ENCODE results near the gene ZNF319.
"Not testable (repeated sequence)": the region's sequence is repeated elsewhere in the genome, so short reads cannot be mapped to it uniquely, and the experiment has no call there.

Gene ZNF319

DNA sequence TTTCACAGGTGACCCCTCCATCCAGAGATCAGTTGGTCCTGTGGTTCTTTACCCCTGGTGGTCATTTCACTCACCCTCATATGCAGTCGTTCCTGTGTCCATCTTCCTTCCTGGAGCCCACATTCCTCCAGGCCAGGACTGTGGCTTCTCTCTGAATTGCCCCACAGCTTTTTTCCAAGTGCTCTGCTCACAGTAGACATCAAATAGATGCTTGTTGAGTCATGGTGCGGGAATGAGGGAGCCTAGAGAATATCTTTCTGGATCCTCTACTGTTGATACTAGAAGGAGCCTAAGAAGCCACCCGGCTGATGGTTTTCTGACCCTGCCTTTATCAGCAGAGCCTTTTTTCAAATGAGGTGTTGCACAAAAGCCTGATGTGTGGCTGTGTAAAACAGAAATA is 11.2 kb upstream of the ZNF319 start:
- TF ChIP-seq, protein P1, sequence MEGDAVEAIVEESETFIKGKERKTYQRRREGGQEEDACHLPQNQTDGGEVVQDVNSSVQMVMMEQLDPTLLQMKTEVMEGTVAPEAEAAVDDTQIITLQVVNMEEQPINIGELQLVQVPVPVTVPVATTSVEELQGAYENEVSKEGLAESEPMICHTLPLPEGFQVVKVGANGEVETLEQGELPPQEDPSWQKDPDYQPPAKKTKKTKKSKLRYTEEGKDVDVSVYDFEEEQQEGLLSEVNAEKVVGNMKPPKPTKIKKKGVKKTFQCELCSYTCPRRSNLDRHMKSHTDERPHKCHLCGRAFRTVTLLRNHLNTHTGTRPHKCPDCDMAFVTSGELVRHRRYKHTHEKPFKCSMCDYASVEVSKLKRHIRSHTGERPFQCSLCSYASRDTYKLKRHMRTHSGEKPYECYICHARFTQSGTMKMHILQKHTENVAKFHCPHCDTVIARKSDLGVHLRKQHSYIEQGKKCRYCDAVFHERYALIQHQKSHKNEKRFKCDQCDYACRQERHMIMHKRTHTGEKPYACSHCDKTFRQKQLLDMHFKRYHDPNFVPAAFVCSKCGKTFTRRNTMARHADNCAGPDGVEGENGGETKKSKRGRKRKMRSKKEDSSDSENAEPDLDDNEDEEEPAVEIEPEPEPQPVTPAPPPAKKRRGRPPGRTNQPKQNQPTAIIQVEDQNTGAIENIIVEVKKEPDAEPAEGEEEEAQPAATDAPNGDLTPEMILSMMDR (IDR thresholded peaks at IDR 0.05; ENCODE audit: borderline replicate concordance, insufficient read depth, low read depth, low read length), result no peak
- H3K4me3 ChIP-seq (ENCODE audit: low read depth, low read length), result no peak overlapping the region

DNA sequence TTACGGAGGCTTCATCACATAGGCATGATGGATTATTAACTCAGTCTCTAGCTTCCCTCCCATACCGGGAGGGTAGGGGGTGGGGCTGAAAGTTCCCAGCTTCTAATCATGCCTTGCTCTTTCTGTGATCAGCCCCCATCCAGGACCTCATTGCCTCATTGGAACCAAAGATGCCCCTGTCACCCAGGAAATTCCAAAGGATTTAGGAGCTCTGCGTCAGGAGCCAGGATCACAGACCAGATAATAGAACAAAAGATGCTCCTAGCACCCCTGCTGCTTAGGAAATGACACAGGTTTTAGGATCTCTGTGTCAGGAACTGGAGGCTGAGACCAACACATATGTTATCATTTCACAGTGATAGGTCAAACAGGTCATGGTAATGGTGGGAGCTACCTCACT is 10.4 kb upstream of the ZNF319 start:
- TF ChIP-seq, protein P1 (IDR thresholded peaks at IDR 0.05; ENCODE audit: borderline replicate concordance, insufficient read depth, low read depth, low read length), result no peak
- no peak overlapping the region for H3K4me3 ChIP-seq (ENCODE audit: low read depth, low read length)

DNA sequence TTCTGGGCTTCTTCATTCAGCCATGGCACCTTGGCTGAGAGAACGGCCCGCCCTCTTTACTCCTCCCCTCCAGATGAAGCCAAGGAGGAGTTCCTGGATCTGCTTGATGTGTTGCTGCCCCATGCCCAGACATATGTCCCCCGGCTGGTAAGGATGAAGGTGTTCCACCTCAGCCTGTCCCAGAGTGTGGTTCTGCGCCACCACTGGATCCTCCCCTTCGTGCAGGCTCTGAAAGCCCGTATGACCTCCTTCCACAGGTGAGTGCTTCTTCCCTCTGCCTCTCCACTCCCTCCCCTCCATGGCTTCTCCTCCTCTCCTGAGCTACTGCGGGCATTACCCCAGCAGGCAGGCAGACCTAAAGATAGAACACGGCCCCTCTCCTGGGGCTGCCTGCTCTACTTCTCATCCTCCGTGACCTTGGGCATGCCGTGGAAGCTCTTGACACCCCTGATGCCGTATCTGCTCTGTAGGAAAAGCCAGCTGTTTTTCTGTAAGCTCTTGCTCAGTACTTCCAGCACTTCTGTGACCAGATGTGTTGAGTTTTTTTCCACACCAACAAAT is 9.5 kb upstream of the ZNF319 start:
- TF ChIP-seq, protein P1 (IDR thresholded peaks at IDR 0.05; ENCODE audit: borderline replicate concordance, insufficient read depth, low read depth, low read length), result no peak
- H3K4me3 ChIP-seq (ENCODE audit: low read depth, low read length), result no peak overlapping the region

DNA sequence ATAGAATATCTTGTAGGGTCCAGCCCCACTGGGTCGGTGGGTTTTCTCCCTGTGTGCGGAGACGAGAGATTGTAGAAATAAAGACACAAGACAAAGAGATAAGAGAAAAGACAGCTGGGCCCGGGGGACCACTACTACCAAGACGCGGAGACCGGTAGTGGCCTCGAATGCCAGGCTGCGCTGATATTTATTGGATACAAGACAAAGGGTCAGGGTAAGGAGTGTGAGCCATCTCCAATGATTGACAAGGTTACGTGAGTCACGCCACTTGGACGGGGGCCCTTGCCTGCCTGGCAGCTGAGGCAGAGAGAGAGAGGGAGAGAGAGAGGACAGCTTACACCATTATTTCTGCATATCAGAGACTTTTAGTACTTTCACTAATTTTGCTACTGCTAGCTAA is 4.3 kb upstream of the ZNF319 start:
- not testable (repeated sequence) for H3K4me3 ChIP-seq (ENCODE audit: low read depth, low read length)

DNA sequence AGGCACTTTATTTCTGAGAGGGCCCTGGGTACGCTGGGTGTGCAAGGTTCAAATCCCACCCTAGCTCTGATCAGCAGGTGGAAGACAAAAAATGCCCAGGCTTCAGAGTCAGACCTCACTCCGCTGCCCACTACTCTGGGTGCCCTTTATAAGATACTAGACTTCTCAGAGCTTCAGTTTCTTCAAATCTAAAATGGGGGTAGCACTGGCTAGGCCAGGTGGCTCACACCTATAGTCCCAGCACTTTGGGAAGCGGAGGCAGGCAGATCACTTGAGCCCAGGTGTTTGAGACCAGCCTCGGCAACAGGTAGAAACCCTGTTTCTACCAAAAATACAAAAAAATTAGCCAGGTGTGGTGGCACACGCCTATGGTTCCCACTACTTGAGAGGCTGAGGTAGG is 2.5 kb upstream of the ZNF319 start:
- H3K4me3 ChIP-seq (ENCODE audit: low read depth, low read length), result no peak overlapping the region
- TF ChIP-seq, protein P1 (IDR thresholded peaks at IDR 0.05; ENCODE audit: borderline replicate concordance, insufficient read depth, low read depth, low read length), result no peak

DNA sequence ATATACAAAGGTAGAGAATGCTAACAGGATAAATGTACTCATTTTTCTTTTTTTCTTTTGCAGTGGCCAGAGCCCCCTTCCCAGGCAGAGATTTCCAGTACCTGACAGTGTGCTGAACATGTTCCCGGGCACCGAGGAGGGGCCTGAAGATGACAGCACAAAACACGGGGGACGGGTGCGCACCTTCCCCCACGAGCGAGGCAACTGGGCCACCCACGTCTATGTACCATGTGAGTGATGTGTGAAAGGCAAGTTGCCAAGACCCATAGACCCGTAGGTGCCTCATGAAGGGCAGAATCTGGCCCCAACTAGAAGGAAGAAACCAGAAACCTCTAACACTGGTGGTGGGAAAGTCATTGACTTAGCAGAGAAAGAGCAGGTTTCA is 1.9 kb upstream of the ZNF319 start:
- H3K4me3 ChIP-seq (ENCODE audit: low read depth, low read length), result no peak overlapping the region
- TF ChIP-seq, protein P1 (IDR thresholded peaks at IDR 0.05; ENCODE audit: borderline replicate concordance, insufficient read depth, low read depth, low read length), result no peak

DNA sequence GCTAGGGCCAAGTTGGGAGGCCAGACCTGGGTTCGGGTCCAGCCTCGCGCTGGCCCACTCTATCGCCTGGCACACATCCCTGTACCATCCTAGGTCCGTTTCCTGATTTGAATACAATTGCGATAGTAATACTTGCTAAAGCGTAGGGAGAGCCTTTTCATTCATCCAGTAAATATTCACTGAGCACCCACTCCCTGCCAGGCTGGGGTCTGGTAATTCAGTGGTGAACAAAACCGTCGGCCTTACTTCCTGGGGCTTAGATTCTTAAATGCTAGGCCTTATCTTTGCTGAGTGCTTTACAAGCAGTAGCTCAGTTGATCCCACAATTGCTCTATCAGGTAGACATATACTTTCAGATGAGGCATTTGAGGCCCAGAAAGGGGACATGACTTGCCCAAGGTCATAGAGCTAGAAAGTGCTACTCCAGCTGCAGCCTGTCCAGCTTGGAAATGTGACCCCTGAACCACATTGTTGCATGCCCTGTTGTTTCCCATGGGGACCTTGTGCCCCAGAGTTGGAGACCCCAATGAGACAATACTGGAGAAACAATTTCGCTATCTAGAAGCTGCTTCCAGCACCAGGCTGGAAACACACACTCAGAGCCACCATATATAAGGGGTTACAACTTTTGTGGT is 1.4 kb upstream of the ZNF319 start:
- TF ChIP-seq, protein P1 (IDR thresholded peaks at IDR 0.05; ENCODE audit: borderline replicate concordance, insufficient read depth, low read depth, low read length), result no peak
- peak overlapping the region; percentile 52 for H3K4me3 ChIP-seq (ENCODE audit: low read depth, low read length)
